SHP77 (cell line): ENCODE results near the gene GARS1.
A peak's percentile ranks its signal among the peaks of the same experiment; 100 is the strongest.
"Not testable (repeated sequence)": the region's sequence is repeated elsewhere in the genome, so short reads cannot be mapped to it uniquely, and the experiment has no call there.

Experiments
- DNase-seq, 2 experiments: peaks; one replicate each; lab custom pipeline; 2025; lab: John Stamatoyannopoulos, UW

The GARS1 gene

GRCh38 chr7:30572212-30572841, 22.4 kb upstream of the GARS1 start:
- DNase-seq, result no peak

DNA sequence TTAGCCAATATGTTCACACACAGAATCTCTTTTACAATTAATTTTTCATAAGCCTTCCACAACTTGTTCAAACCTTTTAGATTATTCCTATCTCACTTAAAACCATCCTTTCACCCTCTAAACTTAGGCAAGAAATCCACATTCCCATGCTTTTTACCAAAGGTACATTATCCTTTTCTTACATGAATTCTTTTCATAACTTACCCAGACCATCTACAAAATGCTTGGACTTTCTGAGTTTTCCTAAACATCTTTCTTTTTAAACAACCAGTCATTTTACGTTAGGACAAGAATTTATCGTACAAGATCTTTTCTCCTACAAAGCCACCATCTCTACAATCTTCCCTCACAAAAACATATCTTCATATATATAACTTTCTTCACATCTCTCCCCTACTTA, 18.8 kb upstream of the GARS1 start:
- no peak for DNase-seq

GRCh38 chr7:30583181-30583580, 11.5 kb upstream of the GARS1 start:
- no peak for DNase-seq

- DNase-seq, result no peak
Observed at GRCh38 chr7:30584415-30584814, 10.3 kb upstream of the GARS1 start.

DNA sequence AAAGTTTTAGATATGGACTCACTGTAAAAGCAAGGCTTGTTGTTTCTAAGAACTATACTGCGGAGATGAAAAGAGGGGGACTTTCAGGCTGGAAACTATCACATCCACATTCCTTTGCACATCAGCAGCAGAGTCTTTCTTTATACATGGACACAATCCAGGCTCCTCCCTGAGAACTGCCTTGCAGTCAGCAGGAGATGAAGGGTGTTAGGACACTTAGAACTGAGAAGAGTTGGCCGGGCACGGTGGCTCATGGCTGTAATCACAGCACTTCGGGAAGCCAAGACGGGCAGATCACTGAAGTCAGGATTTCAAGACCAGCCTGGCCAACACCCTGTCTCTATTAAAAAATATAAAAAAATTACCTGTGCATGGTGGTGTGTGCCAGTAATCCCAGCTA, 9.7 kb upstream of the GARS1 start:
- no peak for DNase-seq

GRCh38 chr7:30585675-30586074, 9.0 kb upstream of the GARS1 start:
- no peak for DNase-seq

GRCh38 chr7:30587547-30587946, 7.1 kb upstream of the GARS1 start:
- not testable (repeated sequence) for DNase-seq

DNA sequence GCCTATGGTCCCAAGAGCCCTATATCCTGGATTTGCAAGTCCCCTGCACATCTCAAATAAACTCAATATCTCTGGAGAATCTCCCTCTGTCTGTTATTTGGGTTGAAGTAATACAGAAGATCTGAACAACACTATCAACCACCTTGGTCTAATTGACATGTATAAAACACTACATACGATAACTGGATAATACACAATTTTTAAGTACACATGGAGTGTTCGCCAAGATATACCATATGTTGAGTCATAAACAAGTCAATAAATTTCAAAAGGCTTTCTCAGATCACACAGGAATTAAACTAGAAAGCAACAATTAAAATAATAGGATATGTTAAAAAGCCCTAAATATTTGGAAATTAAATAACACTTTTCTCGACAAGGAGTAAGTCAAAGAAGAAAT, 5.6 kb upstream of the GARS1 start:
- no peak for DNase-seq

GRCh38 chr7:30594048-30594539, 584 bp upstream of the GARS1 start:
- peak; percentile 55 to 70 for DNase-seq

GRCh38 chr7:30595436-30596013, 847 bp downstream of the GARS1 start:
- DNase-seq, result no peak

GRCh38 chr7:30596014-30596641, 1.4 kb downstream of the GARS1 start:
- DNase-seq, result peak in 1 of 2 experiments; percentile 2

- no peak for DNase-seq
Observed at GRCh38 chr7:30596721-30597120, 2.0 kb downstream of the GARS1 start.

GRCh38 chr7:30598121-30598876, 3.6 kb downstream of the GARS1 start:
- DNase-seq, result no peak

- DNase-seq, result no peak
Observed at GRCh38 chr7:30604901-30605300, 10.2 kb downstream of the GARS1 start.

- DNase-seq, result no peak
Observed at GRCh38 chr7:30605832-30606231, 11.2 kb downstream of the GARS1 start.

- no peak for DNase-seq
Observed at GRCh38 chr7:30612658-30613265, 18.1 kb downstream of the GARS1 start.

- no peak for DNase-seq
Observed at GRCh38 chr7:30613366-30614325, 19.0 kb downstream of the GARS1 start.

GRCh38 chr7:30616318-30616717, 21.6 kb downstream of the GARS1 start:
- DNase-seq, result no peak

- no peak for DNase-seq
Observed at GRCh38 chr7:30617359-30617758, 22.7 kb downstream of the GARS1 start.

DNA sequence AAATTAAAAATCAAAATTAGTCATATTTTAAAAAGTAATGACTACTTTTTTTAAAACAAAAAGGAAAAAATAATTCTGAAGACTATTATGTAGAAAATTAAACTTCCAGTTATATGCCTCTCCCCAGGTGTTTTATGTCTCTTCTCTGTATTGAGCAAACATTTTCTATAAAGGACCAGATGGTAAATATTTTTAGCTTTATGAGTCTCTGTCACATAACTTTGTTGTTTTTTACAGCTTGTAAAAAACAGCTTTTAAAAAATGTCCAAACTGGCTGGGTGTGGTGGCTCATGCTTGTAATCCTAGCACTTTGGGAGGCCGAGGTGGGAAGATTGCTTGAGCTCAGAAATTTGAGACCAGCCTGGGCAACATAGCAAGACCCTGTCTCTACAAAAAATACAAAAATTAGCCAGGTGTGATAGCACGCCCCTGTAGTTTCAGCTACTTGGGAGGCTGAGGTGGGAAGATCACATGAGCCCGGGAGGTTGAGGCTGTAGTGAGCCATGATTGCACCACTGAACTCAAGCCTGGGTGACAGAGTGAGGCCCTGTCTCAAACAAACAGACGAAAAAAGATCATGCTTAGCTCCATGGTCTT, 23.5 kb downstream of the GARS1 start:
- DNase-seq, result no peak

DNA sequence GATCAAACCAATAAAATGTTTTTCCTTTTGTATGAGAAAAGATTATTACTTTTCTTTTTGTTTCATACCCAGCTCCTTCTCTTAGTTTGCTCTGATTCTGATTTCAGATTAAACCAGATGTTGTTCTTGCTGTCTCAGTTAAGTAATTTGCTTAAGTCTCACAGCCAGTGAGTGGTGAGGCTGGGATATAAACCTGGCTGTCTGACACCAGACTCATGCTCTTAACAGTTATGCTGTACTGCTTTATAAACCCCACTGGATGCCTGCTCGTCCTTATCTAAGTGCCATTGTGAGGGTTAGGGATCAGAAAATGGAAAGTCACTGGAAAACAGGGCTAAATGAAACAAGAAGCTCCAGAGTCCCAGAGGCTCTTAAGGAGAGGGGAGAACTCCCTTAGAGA, 24.3 kb downstream of the GARS1 start:
- no peak for DNase-seq
